Activated naive CD4-positive, alpha-beta T cell treated with anti-CD3 and anti-CD28 coated beads, Interleukin-2, amount 10 ng/mL, durations not matched to agents 7 days and 5 days (primary cell): ENCODE measurements around the gene ODAD4.
A peak's percentile ranks its signal among the peaks of the same experiment; 100 is the strongest.

Experiments used
- CTCF ChIA-PET: fragments of 350-600 bp; sonication (Branson Sonifier 250); formaldehyde crosslinking; loops from one replicate; lab custom pipeline; 2021; ENCODE audit warnings: antibody characterized with exemption; lab: Charles Lee
- DNase-seq: peaks from one replicate; pipeline ENCODE4 v3.0.0-alpha.2; 2020
- H3K27ac Mint-ChIP-seq: one replicate; pipeline ENCODE4 v1.8.0; 2021; ENCODE audit warnings: mild to moderate bottlenecking, moderate library complexity, mixed read lengths
- H3K27me3 Mint-ChIP-seq: one replicate; pipeline ENCODE4 v1.8.0; 2021; ENCODE audit warnings: mild to moderate bottlenecking, mixed read lengths
- H3K36me3 Mint-ChIP-seq: one replicate; pipeline ENCODE4 v1.8.0; 2021; ENCODE audit warnings: mixed read lengths
- H3K4me1 Mint-ChIP-seq: one replicate; pipeline ENCODE4 v1.8.0; 2021; ENCODE audit warnings: mixed read lengths
- H3K4me3 Mint-ChIP-seq: one replicate; pipeline ENCODE4 v1.8.0; 2021; ENCODE audit warnings: mild to moderate bottlenecking, moderate library complexity, mixed read lengths
- H3K9me3 Mint-ChIP-seq: one replicate; pipeline ENCODE4 v1.8.0; 2021; ENCODE audit warnings: mixed read lengths

ODAD4 gene

GRCh38 chr17:41975099-41976083 is 45.0 kb downstream of the ODAD4 start:
- H3K27ac Mint-ChIP-seq: no peak overlapping the region
- no peaks in the 10 kb centered on the region for H3K27me3 Mint-ChIP-seq
- DNase-seq: no peak
- no peaks in the 10 kb centered on the region for H3K9me3 Mint-ChIP-seq
- H3K4me3 Mint-ChIP-seq: no peak overlapping the region
- peaks cover 7% of the 10 kb centered on the region for H3K4me1 Mint-ChIP-seq
- H3K36me3 Mint-ChIP-seq: peaks cover 55% of the 10 kb centered on the region
- CTCF ChIA-PET: interaction anchor here (0.8 kb wide), 1 partner anchor 13 kb away, joined by 3 read pairs; no protein-coding TSS in a partner anchor

GRCh38 chr17:41976142-41976768 is 45.8 kb downstream of the ODAD4 start:
- Mint-ChIP-seq H3K27me3 (no peaks in the 10 kb centered on the region), H3K36me3 (peaks cover 59% of the 10 kb centered on the region), H3K9me3 (no peaks in the 10 kb centered on the region), H3K4me3 (no peak overlapping the region), H3K4me1 (peaks cover 3% of the 10 kb centered on the region), H3K27ac (peak overlapping the region; percentile 39)
- DNase-seq: no peak
- CTCF ChIA-PET: no interaction called here

- Mint-ChIP-seq H3K4me1 (no peaks in the 10 kb centered on the region), H3K4me3 (no peak overlapping the region), H3K36me3 (peaks cover 64% of the 10 kb centered on the region), H3K27ac (no peak overlapping the region), H3K27me3 (no peaks in the 10 kb centered on the region), H3K9me3 (no peaks in the 10 kb centered on the region)
- CTCF ChIA-PET: interaction anchor here (1.4 kb wide), 1 partner anchor 11 kb away, joined by 3 read pairs; the partner anchor contains the start of gene CNP
- no peak for DNase-seq
Measured at GRCh38 chr17:41977991-41978390, 47.6 kb downstream of the ODAD4 start.

GRCh38 chr17:41982026-41982760 is 51.8 kb downstream of the ODAD4 start:
- H3K36me3 Mint-ChIP-seq: peaks cover 50% of the 10 kb centered on the region
- H3K4me3 Mint-ChIP-seq: no peak overlapping the region
- CTCF ChIA-PET: no interaction called here
- H3K27ac Mint-ChIP-seq: peak overlapping the region; percentile 38
- H3K27me3 Mint-ChIP-seq: no peaks in the 10 kb centered on the region
- no peak for DNase-seq
- H3K9me3 Mint-ChIP-seq: no peaks in the 10 kb centered on the region
- no peaks in the 10 kb centered on the region for H3K4me1 Mint-ChIP-seq

GRCh38 chr17:41984454-41984853 is 54.0 kb downstream of the ODAD4 start:
- Mint-ChIP-seq H3K27me3 (no peaks in the 10 kb centered on the region), H3K9me3 (no peaks in the 10 kb centered on the region), H3K4me3 (no peak overlapping the region), H3K27ac (no peak overlapping the region), H3K4me1 (no peaks in the 10 kb centered on the region), H3K36me3 (peaks cover 55% of the 10 kb centered on the region)
- CTCF ChIA-PET: no interaction called here
- DNase-seq: no peak

- DNase-seq: no peak
- H3K27me3 Mint-ChIP-seq: no peaks in the 10 kb centered on the region
- no peaks in the 10 kb centered on the region for H3K9me3 Mint-ChIP-seq
- CTCF ChIA-PET: interaction anchor here (0.6 kb wide), 1 partner anchor 80 kb away, joined by 3 read pairs; no protein-coding TSS in a partner anchor
- no peaks in the 10 kb centered on the region for H3K4me1 Mint-ChIP-seq
- H3K4me3 Mint-ChIP-seq: no peak overlapping the region
- peaks cover 51% of the 10 kb centered on the region for H3K36me3 Mint-ChIP-seq
- no peak overlapping the region for H3K27ac Mint-ChIP-seq
Measured at GRCh38 chr17:41985919-41986318, 55.5 kb downstream of the ODAD4 start.

GRCh38 chr17:41986634-41987033 is 56.2 kb downstream of the ODAD4 start:
- Mint-ChIP-seq H3K4me1 (no peaks in the 10 kb centered on the region), H3K27me3 (no peaks in the 10 kb centered on the region), H3K4me3 (no peak overlapping the region), H3K9me3 (no peaks in the 10 kb centered on the region), H3K36me3 (peaks cover 49% of the 10 kb centered on the region), H3K27ac (no peak overlapping the region)
- CTCF ChIA-PET: no interaction called here
- no peak for DNase-seq

- Mint-ChIP-seq H3K9me3 (no peaks in the 10 kb centered on the region), H3K4me1 (no peaks in the 10 kb centered on the region), H3K36me3 (peaks cover 44% of the 10 kb centered on the region), H3K27me3 (no peaks in the 10 kb centered on the region), H3K4me3 (no peak overlapping the region), H3K27ac (no peak overlapping the region)
- CTCF ChIA-PET: no interaction called here
- no peak for DNase-seq
Measured at GRCh38 chr17:41987642-41988041, 57.2 kb downstream of the ODAD4 start.

- H3K9me3 Mint-ChIP-seq: no peaks in the 10 kb centered on the region
- no peaks in the 10 kb centered on the region for H3K27me3 Mint-ChIP-seq
- no peak for DNase-seq
- H3K27ac Mint-ChIP-seq: no peak overlapping the region
- no peaks in the 10 kb centered on the region for H3K4me1 Mint-ChIP-seq
- H3K36me3 Mint-ChIP-seq: peaks cover 49% of the 10 kb centered on the region
- H3K4me3 Mint-ChIP-seq: no peak overlapping the region
- CTCF ChIA-PET: no interaction called here
Measured at GRCh38 chr17:41988418-41988817, 58.0 kb downstream of the ODAD4 start.

GRCh38 chr17:41989702-41990419 is 59.4 kb downstream of the ODAD4 start:
- Mint-ChIP-seq H3K9me3 (no peaks in the 10 kb centered on the region), H3K36me3 (peaks cover 45% of the 10 kb centered on the region), H3K27me3 (no peaks in the 10 kb centered on the region), H3K4me1 (no peaks in the 10 kb centered on the region), H3K27ac (no peak overlapping the region), H3K4me3 (no peak overlapping the region)
- DNase-seq: no peak
- CTCF ChIA-PET: no interaction called here

- no peak overlapping the region for H3K4me3 Mint-ChIP-seq
- no peak for DNase-seq
- H3K27ac Mint-ChIP-seq: no peak overlapping the region
- no peaks in the 10 kb centered on the region for H3K9me3 Mint-ChIP-seq
- peaks cover 54% of the 10 kb centered on the region for H3K36me3 Mint-ChIP-seq
- no peaks in the 10 kb centered on the region for H3K27me3 Mint-ChIP-seq
- H3K4me1 Mint-ChIP-seq: no peaks in the 10 kb centered on the region
- CTCF ChIA-PET: no interaction called here
Measured at GRCh38 chr17:41992576-41992975, 62.2 kb downstream of the ODAD4 start.

- Mint-ChIP-seq H3K4me3 (no peak overlapping the region), H3K36me3 (peaks cover 49% of the 10 kb centered on the region)
- CTCF ChIA-PET: no interaction called here
Measured at GRCh38 chr17:41996855-41997164, 66.4 kb downstream of the ODAD4 start.

GRCh38 chr17:41998497-41998896 is 68.1 kb downstream of the ODAD4 start:
- H3K36me3 Mint-ChIP-seq: peaks cover 46% of the 10 kb centered on the region
- peaks cover 1% of the 10 kb centered on the region for H3K4me1 Mint-ChIP-seq
- no peak for DNase-seq
- H3K9me3 Mint-ChIP-seq: no peaks in the 10 kb centered on the region
- CTCF ChIA-PET: interaction anchor here (1.3 kb wide), 1 partner anchor 22 kb away, joined by 3 read pairs; the partner anchor contains the start of gene NKIRAS2
- H3K27me3 Mint-ChIP-seq: no peaks in the 10 kb centered on the region
- H3K27ac Mint-ChIP-seq: no peak overlapping the region
- H3K4me3 Mint-ChIP-seq: no peak overlapping the region

More at GRCh38 chr17:41996855-41997164, 66.4 kb downstream of the ODAD4 start:
- H3K27ac Mint-ChIP-seq: no peak overlapping the region
- H3K4me1 Mint-ChIP-seq: no peaks in the 10 kb centered on the region
- no peak for DNase-seq
- H3K27me3 Mint-ChIP-seq: no peaks in the 10 kb centered on the region
- no peaks in the 10 kb centered on the region for H3K9me3 Mint-ChIP-seq
